Measurements from ENCODE around the gene STK32C. TPM values are rescaled to one million over a fixed set of nuclear protein-coding genes. Genes with fewer than 3 reads are reported as not detected.
A peak's percentile ranks its signal among the peaks of the same experiment; 100 is the strongest.

Gene STK32C
- total and polyA plus RNA-seq, 4 donors = 14.5 to 41.6 (median 28.1) TPM

DNA sequence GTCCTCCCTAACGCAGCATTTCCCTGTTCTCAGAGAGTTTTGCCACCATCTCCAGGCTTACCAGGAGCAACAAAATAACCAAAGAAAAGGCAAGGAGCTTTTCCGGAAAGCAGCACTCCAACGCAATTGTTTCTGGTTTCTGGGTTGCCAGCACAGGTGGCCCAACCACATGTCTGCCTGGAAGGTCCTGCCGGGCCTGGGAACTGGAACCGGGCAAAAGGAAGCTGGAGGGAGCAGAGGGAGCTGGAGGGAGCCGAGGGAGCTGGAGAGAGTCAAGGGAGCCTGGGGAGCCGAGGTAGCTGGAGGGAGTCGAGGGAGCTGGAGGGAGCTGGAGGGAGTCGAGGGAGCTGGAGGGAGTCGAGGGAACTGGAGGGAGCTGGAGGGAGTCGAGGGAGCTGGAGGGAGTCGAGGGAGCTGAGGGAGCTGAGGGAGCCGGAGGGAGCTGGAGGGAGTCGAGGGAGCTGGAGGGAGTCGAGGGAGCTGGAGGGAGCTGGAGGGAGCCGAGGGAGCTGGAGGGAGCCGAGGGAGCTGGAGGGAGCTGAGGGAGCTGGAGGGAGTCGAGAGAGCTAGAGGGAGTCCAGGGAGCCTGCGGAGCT, 54.6 kb downstream of the STK32C start:
- H3K27ac ChIP-seq (ENCODE audit: low read depth, low read length) = no peak overlapping the region
- H3K27me3 ChIP-seq (ENCODE audit: control insufficient read depth, insufficient read depth, low read length) = no peaks in the 10 kb centered on the region
- 53% methylated on average over 16 of the region's 19 CpGs for WGBS (ENCODE audit: insufficient coverage)
- H3K36me3 ChIP-seq (ENCODE audit: control insufficient read depth, insufficient read depth, low read length) = peaks cover 26% of the 10 kb centered on the region
- DNase-seq (ENCODE audit: low read depth in 4 of 6, low spot score in 6 of 6) = peak in 1 of 6 donors; percentile 18
- H3K9me3 ChIP-seq (ENCODE audit: control insufficient read depth, insufficient read depth, low read length) = no peaks in the 10 kb centered on the region
- peaks cover 29% of the 10 kb centered on the region for H3K4me1 ChIP-seq (ENCODE audit: control insufficient read depth, insufficient read depth, low read length)
- H3K4me3 ChIP-seq (ENCODE audit: low read depth, low read length) = no peak overlapping the region

DNA sequence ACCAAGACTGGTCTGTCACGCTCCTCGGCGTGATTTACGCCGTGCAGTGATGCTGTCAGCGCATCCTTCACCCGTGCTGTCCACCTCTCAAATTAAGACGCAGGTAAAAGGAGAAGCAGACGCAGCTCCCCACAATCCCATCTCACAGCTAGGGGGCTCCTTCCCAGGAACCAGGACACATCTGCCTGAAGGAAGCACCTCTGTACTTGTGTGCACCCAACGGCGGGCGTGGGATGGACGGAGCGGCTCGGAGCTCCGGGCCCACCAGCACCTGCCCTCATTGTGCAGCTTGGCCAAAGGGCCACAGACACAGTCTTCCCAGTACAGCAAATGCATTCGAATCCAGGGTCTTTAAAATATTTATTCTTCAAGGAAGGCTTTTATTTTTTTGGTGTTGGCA, 55.3 kb downstream of the STK32C start:
- 89% methylated on average over 15 of the region's 17 CpGs for WGBS (ENCODE audit: insufficient coverage)
- Histone ChIP-seq H3K4me1 (ENCODE audit: control insufficient read depth, insufficient read depth, low read length) (peaks cover 30% of the 10 kb centered on the region), H3K4me3 (ENCODE audit: low read depth, low read length) (no peak overlapping the region), H3K27ac (ENCODE audit: low read depth, low read length) (no peak overlapping the region), H3K27me3 (ENCODE audit: control insufficient read depth, insufficient read depth, low read length) (no peaks in the 10 kb centered on the region), H3K36me3 (ENCODE audit: control insufficient read depth, insufficient read depth, low read length) (peaks cover 25% of the 10 kb centered on the region), H3K9me3 (ENCODE audit: control insufficient read depth, insufficient read depth, low read length) (no peaks in the 10 kb centered on the region)
- no peak for DNase-seq (ENCODE audit: low read depth in 4 of 6, low spot score in 6 of 6)

DNA sequence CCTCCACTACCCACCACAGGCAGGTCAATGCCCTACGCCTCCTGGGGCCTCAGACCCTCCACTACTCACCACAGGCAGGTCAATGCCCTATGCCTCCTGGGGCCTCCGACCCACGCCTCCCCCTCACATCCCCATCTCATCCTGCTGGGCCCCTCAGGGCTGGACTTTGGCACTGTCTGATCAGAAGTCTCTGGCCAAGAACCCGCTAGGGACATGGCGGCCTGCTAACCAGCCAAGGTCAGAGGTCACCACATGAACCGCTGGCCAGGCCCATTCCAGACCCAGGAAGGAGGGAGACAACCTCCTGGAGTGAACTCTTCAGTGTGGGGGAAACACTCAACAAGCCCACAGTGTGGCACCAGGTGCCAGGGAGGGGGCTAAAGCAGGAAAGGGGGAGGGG, 55.8 kb downstream of the STK32C start:
- H3K4me3 ChIP-seq (ENCODE audit: low read depth, low read length) = no peak overlapping the region
- DNase-seq (ENCODE audit: low read depth in 4 of 6, low spot score in 6 of 6) = no peak
- no peak overlapping the region for H3K27ac ChIP-seq (ENCODE audit: low read depth, low read length)
- peaks cover 25% of the 10 kb centered on the region for H3K36me3 ChIP-seq (ENCODE audit: control insufficient read depth, insufficient read depth, low read length)
- 96% methylated on average over 6 of the region's 6 CpGs for WGBS (ENCODE audit: insufficient coverage)
- no peaks in the 10 kb centered on the region for H3K9me3 ChIP-seq (ENCODE audit: control insufficient read depth, insufficient read depth, low read length)
- H3K4me1 ChIP-seq (ENCODE audit: control insufficient read depth, insufficient read depth, low read length) = peaks cover 30% of the 10 kb centered on the region
- H3K27me3 ChIP-seq (ENCODE audit: control insufficient read depth, insufficient read depth, low read length) = no peaks in the 10 kb centered on the region

DNA sequence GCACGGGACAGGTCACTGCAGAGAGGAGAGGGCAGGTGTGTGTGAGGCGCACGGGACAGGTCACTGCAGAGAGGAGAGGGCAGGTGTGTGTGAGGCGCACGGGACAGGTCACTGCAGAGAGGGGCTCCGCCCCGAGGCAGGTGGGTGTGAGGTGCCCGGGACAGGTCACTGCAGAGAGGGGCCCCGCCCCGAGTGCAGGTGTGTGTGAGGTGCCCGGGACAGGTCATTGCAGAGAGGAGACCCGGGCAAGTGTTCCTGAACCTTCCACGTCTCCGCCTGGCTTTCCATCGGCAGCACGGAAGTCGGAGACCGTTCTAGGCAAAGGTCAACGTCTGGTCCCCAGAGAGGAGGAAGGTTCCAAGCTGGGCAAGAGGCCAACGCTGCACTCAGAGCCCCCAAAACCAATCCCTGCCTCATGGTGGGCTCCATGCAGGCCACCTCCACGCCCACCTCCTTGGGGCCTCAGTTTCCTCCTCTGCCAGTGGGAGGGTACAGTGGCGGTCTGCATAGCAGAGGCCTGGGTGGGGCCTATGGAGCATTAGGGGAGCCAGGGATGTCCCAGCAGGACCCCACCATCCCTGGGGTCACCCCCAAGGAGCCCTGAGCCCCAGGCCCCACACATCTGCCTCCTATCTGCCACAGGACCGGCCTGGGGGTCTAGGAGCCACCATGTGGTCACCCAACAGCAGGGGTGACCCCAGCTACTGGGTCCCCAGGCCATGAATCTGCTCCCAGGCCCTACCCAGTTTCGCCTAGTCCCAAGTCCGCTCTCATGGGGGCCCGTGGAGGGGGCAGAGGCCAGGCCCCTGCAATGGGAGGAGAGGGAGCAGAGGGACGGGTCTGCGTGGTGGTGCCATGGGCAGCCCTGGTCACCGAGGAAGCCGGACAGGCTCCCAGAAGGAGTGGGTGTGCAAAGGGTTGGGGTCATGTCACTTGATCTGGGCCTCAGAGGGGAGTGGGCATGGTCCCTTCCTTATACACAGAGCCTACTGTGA, 57.0 kb downstream of the STK32C start:
- Histone ChIP-seq H3K36me3 (ENCODE audit: control insufficient read depth, insufficient read depth, low read length) (peaks cover 23% of the 10 kb centered on the region), H3K27ac (ENCODE audit: low read depth, low read length) (no peak overlapping the region), H3K27me3 (ENCODE audit: control insufficient read depth, insufficient read depth, low read length) (no peaks in the 10 kb centered on the region), H3K4me3 (ENCODE audit: low read depth, low read length) (no peak overlapping the region), H3K4me1 (ENCODE audit: control insufficient read depth, insufficient read depth, low read length) (peaks cover 24% of the 10 kb centered on the region), H3K9me3 (ENCODE audit: control insufficient read depth, insufficient read depth, low read length) (no peaks in the 10 kb centered on the region)
- WGBS (ENCODE audit: insufficient coverage) = 94% methylated on average over 25 of the region's 30 CpGs
- DNase-seq (ENCODE audit: low read depth in 4 of 6, low spot score in 6 of 6) = no peak

DNA sequence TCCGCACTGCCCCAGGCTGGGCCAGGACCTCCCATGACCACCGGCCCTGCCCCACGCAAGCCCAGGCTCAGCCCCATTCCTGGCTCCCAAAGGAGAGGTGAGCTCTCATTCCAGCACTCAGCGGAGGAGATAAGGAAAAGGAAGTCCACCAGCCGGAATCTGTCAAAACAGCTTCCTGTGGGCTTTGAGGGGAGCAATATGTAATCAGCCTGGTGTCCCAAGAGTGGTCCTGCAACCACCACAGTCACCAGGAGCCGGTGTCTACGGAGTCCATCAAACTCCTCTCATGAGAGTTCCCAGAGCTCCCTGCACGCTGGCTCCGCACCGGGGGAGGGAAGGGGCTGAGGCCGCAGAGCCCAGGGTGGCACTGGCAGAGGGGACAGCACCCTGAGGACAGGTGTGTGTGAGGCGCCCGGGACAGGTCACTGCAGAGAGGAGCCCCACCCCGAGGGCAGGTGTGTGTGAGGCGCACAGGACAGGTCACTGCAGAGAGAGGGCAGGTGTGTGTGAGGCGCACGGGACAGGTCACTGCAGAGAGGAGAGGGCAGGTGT, 57.9 kb downstream of the STK32C start:
- H3K4me1 ChIP-seq (ENCODE audit: control insufficient read depth, insufficient read depth, low read length) = peaks cover 30% of the 10 kb centered on the region
- DNase-seq (ENCODE audit: low read depth in 4 of 6, low spot score in 6 of 6) = no peak
- WGBS (ENCODE audit: insufficient coverage) = 87% methylated on average over 7 of the region's 17 CpGs

DNA sequence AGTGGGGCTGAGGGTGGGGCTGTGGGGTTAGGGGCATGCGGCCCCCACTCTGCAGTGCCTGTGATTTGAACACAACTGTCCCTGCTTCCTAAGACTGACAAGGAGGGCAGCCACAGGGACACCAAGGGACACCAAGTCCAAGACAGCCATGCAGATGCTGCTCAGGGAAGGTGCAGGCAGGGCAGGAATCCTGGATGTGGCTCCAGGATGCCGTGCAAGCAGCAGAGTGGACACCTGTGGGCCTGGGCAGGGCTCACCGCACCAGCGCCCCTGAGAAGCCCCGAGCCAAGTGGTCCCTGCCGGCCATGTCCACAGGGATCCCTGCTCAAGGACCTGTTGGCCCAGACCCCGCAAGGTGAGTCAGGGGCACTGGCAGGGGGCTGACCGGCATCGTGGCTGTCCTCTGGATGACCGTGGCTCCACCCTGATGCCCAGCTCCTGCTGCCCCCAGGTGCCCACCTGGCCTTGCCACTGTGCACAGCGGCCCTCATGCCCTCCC, 58.5 kb downstream of the STK32C start:
- no peaks in the 10 kb centered on the region for H3K27me3 ChIP-seq (ENCODE audit: control insufficient read depth, insufficient read depth, low read length)
- no peak overlapping the region for H3K27ac ChIP-seq (ENCODE audit: low read depth, low read length)
- H3K36me3 ChIP-seq (ENCODE audit: control insufficient read depth, insufficient read depth, low read length) = peaks cover 29% of the 10 kb centered on the region
- H3K4me3 ChIP-seq (ENCODE audit: low read depth, low read length) = no peak overlapping the region
- peaks cover 36% of the 10 kb centered on the region for H3K4me1 ChIP-seq (ENCODE audit: control insufficient read depth, insufficient read depth, low read length)
- 95% methylated on average over 11 of the region's 11 CpGs for WGBS (ENCODE audit: insufficient coverage)
- no peaks in the 10 kb centered on the region for H3K9me3 ChIP-seq (ENCODE audit: control insufficient read depth, insufficient read depth, low read length)
- DNase-seq (ENCODE audit: low read depth in 4 of 6, low spot score in 6 of 6) = no peak

More for the DNA sequence above, 57.9 kb downstream of the STK32C start:
- Histone ChIP-seq H3K4me3 (ENCODE audit: low read depth, low read length) (no peak overlapping the region), H3K27me3 (ENCODE audit: control insufficient read depth, insufficient read depth, low read length) (no peaks in the 10 kb centered on the region), H3K36me3 (ENCODE audit: control insufficient read depth, insufficient read depth, low read length) (peaks cover 27% of the 10 kb centered on the region), H3K27ac (ENCODE audit: low read depth, low read length) (no peak overlapping the region), H3K9me3 (ENCODE audit: control insufficient read depth, insufficient read depth, low read length) (no peaks in the 10 kb centered on the region)

DNA sequence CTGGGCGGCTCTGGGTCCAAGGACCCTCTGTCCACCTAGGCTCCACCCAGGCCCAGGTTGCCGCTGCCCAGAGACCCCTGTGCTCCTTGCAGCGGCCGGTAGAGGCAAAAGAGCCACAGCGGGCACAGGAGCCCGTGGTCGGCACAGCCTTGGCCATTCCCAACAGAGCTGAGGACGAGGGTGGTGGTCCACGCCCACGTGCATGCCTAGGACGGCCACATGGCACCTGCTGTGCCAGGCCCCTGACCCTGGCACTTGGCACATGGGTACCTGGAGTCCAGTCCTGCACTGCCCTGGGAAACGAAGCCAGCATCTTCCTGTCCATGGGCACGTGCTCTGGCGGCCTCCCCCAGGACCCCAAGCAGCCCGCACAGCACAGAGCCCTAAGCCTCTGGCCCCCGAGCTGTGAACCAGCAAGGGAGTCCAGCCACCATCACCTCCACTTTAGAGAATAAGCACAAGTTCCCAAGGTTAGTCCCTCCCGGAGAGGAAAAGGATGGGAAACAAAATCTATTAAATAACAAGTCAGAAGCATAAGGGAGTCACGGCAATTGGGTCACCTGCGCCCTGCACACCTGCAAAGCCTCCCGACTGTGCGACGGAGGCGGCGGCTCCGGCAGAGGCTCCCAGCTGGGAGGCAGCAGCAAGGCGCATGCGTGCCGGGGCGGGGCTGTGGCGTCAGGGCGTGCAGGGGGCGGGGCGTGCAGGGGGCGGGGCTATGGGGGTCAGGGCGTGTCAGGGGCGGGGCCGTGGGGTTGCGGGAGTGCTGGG, 59.1 kb downstream of the STK32C start:
- no peaks in the 10 kb centered on the region for H3K9me3 ChIP-seq (ENCODE audit: control insufficient read depth, insufficient read depth, low read length)
- peaks cover 38% of the 10 kb centered on the region for H3K4me1 ChIP-seq (ENCODE audit: control insufficient read depth, insufficient read depth, low read length)
- no peak for DNase-seq (ENCODE audit: low read depth in 4 of 6, low spot score in 6 of 6)
- peaks cover 36% of the 10 kb centered on the region for H3K36me3 ChIP-seq (ENCODE audit: control insufficient read depth, insufficient read depth, low read length)
- WGBS (ENCODE audit: insufficient coverage) = 75% methylated on average over 20 of the region's 38 CpGs
- no peaks in the 10 kb centered on the region for H3K27me3 ChIP-seq (ENCODE audit: control insufficient read depth, insufficient read depth, low read length)
- H3K27ac ChIP-seq (ENCODE audit: low read depth, low read length) = no peak overlapping the region
- peak overlapping the region; percentile 24 for H3K4me3 ChIP-seq (ENCODE audit: low read depth, low read length)

DNA sequence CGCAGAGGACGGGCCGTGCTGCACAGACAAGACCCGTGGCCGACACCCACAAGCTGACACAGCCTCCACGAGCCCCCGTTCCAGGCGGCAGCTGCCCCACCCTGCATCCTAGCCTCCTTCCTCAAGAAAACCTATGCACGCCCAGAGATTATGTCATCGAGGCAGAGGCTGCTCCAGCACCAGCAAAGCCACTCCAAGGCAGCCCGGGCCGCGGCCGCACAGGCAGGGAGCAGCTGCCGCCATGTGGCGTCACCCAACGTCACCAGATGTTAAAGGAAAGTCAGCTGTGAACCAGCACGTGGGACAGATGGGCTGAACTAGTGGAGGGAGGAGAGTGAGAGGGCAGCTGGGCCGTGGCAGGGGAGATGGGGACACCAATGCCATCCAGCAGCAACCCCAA, 59.8 kb downstream of the STK32C start:
- H3K27ac ChIP-seq (ENCODE audit: low read depth, low read length) = no peak overlapping the region
- H3K9me3 ChIP-seq (ENCODE audit: control insufficient read depth, insufficient read depth, low read length) = no peaks in the 10 kb centered on the region
- 79% methylated on average over 19 of the region's 19 CpGs for WGBS (ENCODE audit: insufficient coverage)
- peaks cover 40% of the 10 kb centered on the region for H3K36me3 ChIP-seq (ENCODE audit: control insufficient read depth, insufficient read depth, low read length)
- H3K4me3 ChIP-seq (ENCODE audit: low read depth, low read length) = no peak overlapping the region
- no peaks in the 10 kb centered on the region for H3K27me3 ChIP-seq (ENCODE audit: control insufficient read depth, insufficient read depth, low read length)
- DNase-seq (ENCODE audit: low read depth in 4 of 6, low spot score in 6 of 6) = no peak
- H3K4me1 ChIP-seq (ENCODE audit: control insufficient read depth, insufficient read depth, low read length) = peaks cover 40% of the 10 kb centered on the region

DNA sequence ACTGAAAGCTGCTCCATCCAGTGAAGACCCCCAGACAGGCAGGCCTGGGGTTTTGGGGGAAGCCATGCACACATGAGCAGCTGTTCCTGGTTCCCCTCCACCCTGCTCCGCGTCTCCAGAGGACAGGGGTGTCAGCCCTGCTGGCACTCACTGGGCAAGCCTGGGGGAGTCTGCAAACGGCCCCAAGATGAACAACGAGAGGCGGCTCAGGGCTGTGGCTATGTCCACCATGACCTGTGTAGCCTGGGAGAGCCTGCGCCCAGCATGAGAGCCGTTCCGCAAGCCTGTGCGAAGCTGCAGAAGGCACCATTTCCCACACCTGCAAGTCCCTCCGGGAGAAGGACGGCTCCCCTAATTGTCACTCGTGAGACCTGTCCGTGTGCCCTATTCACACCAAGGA, 61.5 kb downstream of the STK32C start:
- Histone ChIP-seq H3K4me3 (ENCODE audit: low read depth, low read length) (no peak overlapping the region), H3K4me1 (ENCODE audit: control insufficient read depth, insufficient read depth, low read length) (peaks cover 40% of the 10 kb centered on the region), H3K36me3 (ENCODE audit: control insufficient read depth, insufficient read depth, low read length) (peaks cover 40% of the 10 kb centered on the region), H3K27ac (ENCODE audit: low read depth, low read length) (no peak overlapping the region), H3K9me3 (ENCODE audit: control insufficient read depth, insufficient read depth, low read length) (no peaks in the 10 kb centered on the region), H3K27me3 (ENCODE audit: control insufficient read depth, insufficient read depth, low read length) (no peaks in the 10 kb centered on the region)
- no peak for DNase-seq (ENCODE audit: low read depth in 4 of 6, low spot score in 6 of 6)
- 92% methylated on average over 13 of the region's 13 CpGs for WGBS (ENCODE audit: insufficient coverage)

All from spinal cord (tissue), 10 donors.